HG02943 (cell line): ENCODE data around the gene MAGEA11.
"Not testable (repeated sequence)": the region's sequence is repeated elsewhere in the genome, so short reads cannot be mapped to it uniquely, and the experiment has no call there.

Source experiments
- ATAC-seq: cut with Tn5 transposase; IDR thresholded peaks from one replicate; pipeline ENCODE4 v1.9.1; 2021; ENCODE audit warnings: mild to moderate bottlenecking, low read depth, moderate library complexity; ENCODE audit not compliant: unreplicated experiment

MAGEA11 gene

GRCh38 chrX:149711545-149712236 is at the start of gene MAGEA11:
TSS of gene MAGEA11 (plus strand) at chrX:149712060. CDS start at chrX:149713160, 1,100 bp downstream.
- no peak for ATAC-seq

GRCh38 chrX:149675088-149675487 is 36.8 kb upstream of the MAGEA11 start:
- not testable (repeated sequence) for ATAC-seq

- ATAC-seq: not testable (repeated sequence)
Observed at GRCh38 chrX:149675554-149675953, 36.3 kb upstream of the MAGEA11 start.

- not testable (repeated sequence) for ATAC-seq
Observed at GRCh38 chrX:149679164-149679678, 32.6 kb upstream of the MAGEA11 start.

- no peak for ATAC-seq
Observed at GRCh38 chrX:149681182-149681581, 30.7 kb upstream of the MAGEA11 start.

GRCh38 chrX:149682031-149682430 is 29.8 kb upstream of the MAGEA11 start:
- no peak for ATAC-seq

GRCh38 chrX:149682956-149683947 is 28.6 kb upstream of the MAGEA11 start:
- no peak for ATAC-seq

GRCh38 chrX:149683966-149684730 is 27.7 kb upstream of the MAGEA11 start:
- ATAC-seq: no peak

- ATAC-seq: no peak
Observed at GRCh38 chrX:149687991-149688390, 23.9 kb upstream of the MAGEA11 start.

- ATAC-seq: no peak
Observed at GRCh38 chrX:149688552-149688951, 23.3 kb upstream of the MAGEA11 start.

GRCh38 chrX:149691794-149692193 is 20.1 kb upstream of the MAGEA11 start:
- no peak for ATAC-seq

GRCh38 chrX:149692686-149693272 is 19.1 kb upstream of the MAGEA11 start:
- not testable (repeated sequence) for ATAC-seq

GRCh38 chrX:149699761-149700160 is 12.1 kb upstream of the MAGEA11 start:
- no peak for ATAC-seq

GRCh38 chrX:149704664-149705063 is 7.2 kb upstream of the MAGEA11 start:
- no peak for ATAC-seq

- ATAC-seq: no peak
Observed at GRCh38 chrX:149707147-149707901, 4.5 kb upstream of the MAGEA11 start.

GRCh38 chrX:149712831-149713230 is 971 bp downstream of the MAGEA11 start:
- no peak for ATAC-seq

GRCh38 chrX:149713279-149714050 is 1.6 kb downstream of the MAGEA11 start:
- no peak for ATAC-seq

- no peak for ATAC-seq
Observed at GRCh38 chrX:149715468-149715867, 3.6 kb downstream of the MAGEA11 start.

- ATAC-seq: no peak
Observed at GRCh38 chrX:149716632-149717031, 4.8 kb downstream of the MAGEA11 start.
